HEK293T (cell line): ENCODE measurements around the gene KIAA1328.

Experiments used
- CTCF ChIA-PET: fragments of 350-600 bp; formaldehyde crosslinking; extraction: SDS; loops from one replicate; lab custom pipeline; 2021; ENCODE audit warnings: antibody characterized with exemption, inconsistent platforms; lab: Yijun Ruan, JAX
- POLR2A ChIA-PET: fragments of 350-600 bp; formaldehyde crosslinking; extraction: SDS; loops from one replicate; lab custom pipeline; 2020; ENCODE audit warnings: antibody characterized with exemption, inconsistent platforms; lab: Yijun Ruan, JAX
- DNase-seq: peaks from one replicate; pipeline ENCODE4 v3.0.0; 2012; ENCODE audit warnings: mixed read lengths; ENCODE audit errors: extremely low spot score
- ARNT ChIP-seq: fragments of 450-650 bp; IDR thresholded peaks from 2 replicates; pipeline ENCODE4 v1.6.1; 2017; ENCODE audit warnings: mild to moderate bottlenecking
- BHLHE40 ChIP-seq: fragments of 450-650 bp; IDR thresholded peaks from 2 replicates; pipeline ENCODE4 v1.6.1; 2016; ENCODE audit warnings: mild to moderate bottlenecking, moderate library complexity, borderline replicate concordance
- CTBP1 ChIP-seq: fragments of 450-650 bp; IDR thresholded peaks from 2 replicates; pipeline ENCODE4 v1.6.1; 2016; ENCODE audit warnings: borderline replicate concordance
- ELF4 ChIP-seq: fragments of 450-650 bp; IDR thresholded peaks from 2 replicates; pipeline ENCODE4 v1.6.1; 2017; ENCODE audit warnings: antibody characterized with exemption
- FOXA1 ChIP-seq: fragments of 450-650 bp; IDR thresholded peaks from 2 replicates; pipeline ENCODE4 v1.6.1; 2016; ENCODE audit warnings: mild to moderate bottlenecking
- FOXK2 ChIP-seq: fragments of 450-650 bp; IDR thresholded peaks from 2 replicates; pipeline ENCODE4 v1.6.1; 2016; ENCODE audit warnings: mild to moderate bottlenecking
- FOXM1 ChIP-seq: fragments of 450-650 bp; IDR thresholded peaks from 2 replicates; pipeline ENCODE4 v1.6.1; 2017; ENCODE audit warnings: mild to moderate bottlenecking, borderline replicate concordance
- HDGF ChIP-seq: fragments of 450-650 bp; IDR thresholded peaks from 2 replicates; pipeline ENCODE4 v1.6.1; 2017; ENCODE audit warnings: antibody characterized with exemption, borderline replicate concordance
- L3MBTL2 ChIP-seq: fragments of 450-650 bp; conservative IDR thresholded peaks from 2 replicates; pipeline ENCODE4 v1.6.1; 2016; ENCODE audit warnings: mild to moderate bottlenecking
- LEF1 ChIP-seq: fragments of 450-650 bp; IDR thresholded peaks from 2 replicates; pipeline ENCODE4 v1.6.1; 2017; ENCODE audit warnings: mild to moderate bottlenecking, borderline replicate concordance
- NFRKB ChIP-seq: fragments of 450-650 bp; IDR thresholded peaks from 2 replicates; pipeline ENCODE4 v1.6.1; 2016; ENCODE audit warnings: mild to moderate bottlenecking, moderate library complexity
- PKNOX1 ChIP-seq: fragments of 450-650 bp; IDR thresholded peaks from 2 replicates; pipeline ENCODE4 v1.6.1; 2016
- SP1 ChIP-seq: fragments of 450-650 bp; IDR thresholded peaks from 2 replicates; pipeline ENCODE4 v1.6.1; 2017
- SUZ12 ChIP-seq: fragments of 450-650 bp; IDR thresholded peaks from 2 replicates; pipeline ENCODE4 v1.6.1; 2016; ENCODE audit warnings: mild to moderate bottlenecking
- TARDBP ChIP-seq: fragments of 450-650 bp; IDR thresholded peaks from 2 replicates; pipeline ENCODE4 v1.6.1; 2016
- ZNF384 ChIP-seq: fragments of 450-650 bp; IDR thresholded peaks from 2 replicates; pipeline ENCODE4 v1.6.1; 2016

The KIAA1328 gene

GRCh38 chr18:37264956-37265355 lies 436.0 kb downstream of the KIAA1328 start:
- DNase-seq: no peak
- CTCF ChIA-PET: no interaction called here
- TF ChIP-seq ARNT (no peak), NFRKB (no peak), ELF4 (no peak), BHLHE40 (no peak)
- POLR2A ChIA-PET: no interaction called here

GRCh38 chr18:37265382-37265781 lies 436.5 kb downstream of the KIAA1328 start:
- TF ChIP-seq LEF1 (no peak), HDGF (no peak), CTBP1 (no peak), ELF4 (no peak), FOXA1 (no peak), L3MBTL2 (no peak), FOXK2 (no peak), FOXM1 (no peak), SUZ12 (no peak), TARDBP (no peak), ZNF384 (no peak), ARNT (no peak), BHLHE40 (no peak), PKNOX1 (no peak)
- CTCF ChIA-PET: no interaction called here
- DNase-seq: no peak
- POLR2A ChIA-PET: no interaction called here

- TF ChIP-seq SP1 (no peak), BHLHE40 (no peak), PKNOX1 (no peak), NFRKB (no peak), ZNF384 (no peak), ARNT (no peak), TARDBP (no peak), CTBP1 (no peak), FOXA1 (no peak), L3MBTL2 (no peak), ELF4 (no peak)
- CTCF ChIA-PET: interaction anchor here (1.1 kb wide), 1 partner anchor 9 kb away, joined by 4 read pairs; no protein-coding TSS in a partner anchor
- DNase-seq: peak; percentile 74
- POLR2A ChIA-PET: no interaction called here
These were observed 437.4 kb downstream of the KIAA1328 start for GRCh38 chr18:37266290-37266689.

GRCh38 chr18:37270038-37270665 lies 441.2 kb downstream of the KIAA1328 start:
- CTCF ChIA-PET: no interaction called here
- TF ChIP-seq LEF1 (no peak), CTBP1 (peak; percentile 68; the same call in 1 of the 2 replicates), TARDBP (peak; percentile 67; the same call in 1 of the 2 replicates)
- POLR2A ChIA-PET: no interaction called here
- peak; percentile 81 for DNase-seq

- no peak for DNase-seq
- ChIA-PET POLR2A (no interaction called here), CTCF (no interaction called here)
- TF ChIP-seq BHLHE40 (no peak), NFRKB (no peak)
These were observed 441.7 kb downstream of the KIAA1328 start for GRCh38 chr18:37270666-37271052.

GRCh38 chr18:37272226-37272625 lies 443.3 kb downstream of the KIAA1328 start:
- ChIA-PET CTCF (interaction anchor here (1.3 kb wide), 1 partner anchor 23 kb away, joined by 4 read pairs; no protein-coding TSS in a partner anchor), POLR2A (no interaction called here)
- TF ChIP-seq ELF4: no peak
- TF ChIP-seq PKNOX1: no peak
- no peak for TF ChIP-seq CTBP1
- no peak for TF ChIP-seq HDGF
- no peak for TF ChIP-seq BHLHE40
- TF ChIP-seq NFRKB: no peak
- TF ChIP-seq ZNF384: no peak
- no peak for TF ChIP-seq SP1
- no peak for TF ChIP-seq FOXA1
- TF ChIP-seq TARDBP: no peak
- DNase-seq: no peak

- DNase-seq: no peak
- TF ChIP-seq SUZ12: no peak
- ChIA-PET CTCF (interaction anchor here (1.3 kb wide), 1 partner anchor 22 kb away, joined by 4 read pairs; no protein-coding TSS in a partner anchor), POLR2A (no interaction called here)
These were observed 443.9 kb downstream of the KIAA1328 start for GRCh38 chr18:37272841-37273240.
